ENCODE measurements around the gene BRF1.

BRF1 gene

DNA sequence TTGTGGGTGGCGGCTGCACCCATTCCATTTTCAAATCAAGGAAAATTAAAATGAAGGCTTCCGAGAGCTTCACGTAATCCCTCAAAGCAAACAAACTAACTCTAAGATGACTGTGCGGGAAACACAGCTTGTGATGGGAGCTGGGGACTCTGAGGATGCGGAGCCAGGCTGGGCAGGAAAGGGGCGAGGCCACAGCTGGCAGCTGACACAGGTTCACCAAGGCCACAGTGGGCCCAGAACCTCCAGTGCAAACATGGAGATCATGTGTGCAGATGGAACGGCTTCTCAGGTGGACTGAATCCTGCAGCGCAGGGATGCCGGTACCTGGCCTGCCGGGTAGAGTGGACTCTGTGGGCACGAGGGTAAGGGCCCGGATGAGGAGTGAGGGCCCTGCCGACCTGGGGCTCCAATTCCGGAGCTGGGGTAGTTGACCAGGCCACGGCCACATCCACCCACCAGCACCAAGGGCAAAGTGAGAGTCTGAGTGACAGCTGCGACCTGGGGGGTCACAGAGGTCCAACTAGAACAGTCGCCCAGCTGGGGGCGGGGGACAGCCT, 71.6 kb downstream of the BRF1 start:
- no peak for DNase-seq (ENCODE audit: low read depth in 3 of 3)

DNA sequence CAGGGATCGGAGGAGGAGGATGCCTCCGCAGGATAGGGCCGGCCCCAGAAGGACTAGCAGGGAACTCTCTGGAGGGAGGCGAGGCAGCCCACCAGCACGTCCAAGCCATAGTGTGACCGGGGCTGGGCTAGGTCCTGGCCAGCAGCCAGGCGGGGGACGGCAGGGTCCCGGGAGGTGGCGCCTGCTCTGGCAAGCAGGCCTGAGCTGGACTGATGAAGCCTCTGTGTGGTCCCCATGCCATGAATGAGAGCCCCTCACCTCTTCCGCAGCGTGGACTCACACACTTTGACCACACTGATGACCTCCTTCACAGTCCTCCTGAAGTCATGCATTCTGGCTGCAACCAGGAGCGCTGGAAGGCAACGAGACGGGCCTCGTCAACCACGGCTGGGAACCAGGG, 72.2 kb downstream of the BRF1 start:
- no peak for DNase-seq (ENCODE audit: low read depth in 3 of 3)

GRCh38 chr14:105227346-105227745, 73.5 kb downstream of the BRF1 start:
- no peak for DNase-seq (ENCODE audit: low read depth in 3 of 3)

DNA sequence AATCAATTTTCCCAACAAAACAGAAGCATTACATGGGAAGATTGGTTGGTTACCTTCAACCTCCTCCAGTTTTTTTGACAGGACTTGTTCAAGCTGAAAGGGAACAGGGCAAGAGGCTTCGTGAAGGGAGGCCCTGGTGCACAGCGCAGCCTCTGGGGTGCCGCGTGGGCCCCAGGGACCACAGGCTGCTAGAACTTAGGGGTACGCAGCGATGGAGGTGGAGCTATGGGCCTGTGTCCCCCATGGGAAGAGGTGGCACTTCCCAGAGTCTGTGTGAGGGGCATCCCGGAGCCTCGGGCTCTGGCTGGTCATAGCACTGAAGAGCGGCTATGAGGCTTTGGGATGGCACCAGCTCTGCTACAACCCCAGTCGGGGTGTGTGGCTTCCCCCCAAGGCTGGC, 74.6 kb downstream of the BRF1 start:
- DNase-seq (ENCODE audit: low read depth in 3 of 3), result no peak

- DNase-seq (ENCODE audit: low read depth in 3 of 3), result no peak
Measured at GRCh38 chr14:105224845-105225570, 75.8 kb downstream of the BRF1 start.

DNA sequence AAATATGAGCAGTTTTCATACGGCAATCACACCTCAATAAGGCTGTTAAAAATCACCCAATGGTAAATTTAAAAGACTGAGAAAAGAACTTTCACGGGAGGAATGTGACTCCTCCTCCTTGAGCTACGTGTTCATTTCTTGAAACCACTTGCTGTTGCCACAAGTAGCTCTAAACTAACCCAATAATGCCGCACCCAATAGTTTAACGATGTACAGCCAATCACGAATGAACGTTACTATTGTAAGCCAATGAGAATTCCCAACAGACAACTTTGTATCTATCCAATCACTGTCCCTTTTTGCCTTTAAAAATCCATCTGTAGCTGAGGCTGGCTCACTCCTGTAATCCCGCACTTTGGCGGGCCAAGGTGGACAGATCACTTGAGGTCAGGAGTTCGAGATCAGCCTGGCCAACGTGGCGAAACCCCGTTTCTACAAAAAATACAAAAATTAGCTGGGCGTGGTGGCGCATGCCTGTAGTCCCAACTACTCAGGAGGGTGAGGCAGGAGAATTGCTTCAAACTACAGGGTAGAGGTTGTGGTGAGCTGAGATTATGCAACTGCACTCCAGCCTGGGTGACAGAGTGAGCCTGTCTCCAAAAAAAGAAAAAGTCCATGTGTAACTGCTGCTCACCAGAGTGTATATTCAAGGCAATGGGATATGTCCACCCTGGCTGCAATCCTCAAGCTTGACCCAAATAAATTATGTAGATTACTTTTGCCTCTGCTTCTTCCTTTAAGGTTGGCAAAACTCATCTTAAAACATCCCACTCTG, 76.8 kb downstream of the BRF1 start:
- DNase-seq (ENCODE audit: low read depth in 3 of 3), result no peak

DNA sequence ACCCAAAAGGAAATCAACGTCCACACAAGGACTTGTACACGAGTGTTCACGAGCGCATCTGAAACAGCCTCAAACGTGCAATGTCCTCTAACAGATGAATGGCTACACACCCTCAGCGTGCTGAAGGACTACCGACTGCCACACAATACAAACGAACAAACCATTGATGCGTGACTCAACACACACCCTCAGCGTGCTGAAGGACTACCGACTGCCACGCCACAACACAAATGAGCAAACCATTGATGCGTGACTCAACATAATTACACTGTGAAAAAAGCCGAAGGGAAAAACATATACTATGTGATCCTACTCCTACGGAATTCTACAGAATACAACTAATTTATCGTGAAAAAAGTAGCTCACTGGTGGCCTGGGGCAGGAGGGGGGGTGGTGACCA, 77.5 kb downstream of the BRF1 start:
- no peak for DNase-seq (ENCODE audit: low read depth in 3 of 3)

DNA sequence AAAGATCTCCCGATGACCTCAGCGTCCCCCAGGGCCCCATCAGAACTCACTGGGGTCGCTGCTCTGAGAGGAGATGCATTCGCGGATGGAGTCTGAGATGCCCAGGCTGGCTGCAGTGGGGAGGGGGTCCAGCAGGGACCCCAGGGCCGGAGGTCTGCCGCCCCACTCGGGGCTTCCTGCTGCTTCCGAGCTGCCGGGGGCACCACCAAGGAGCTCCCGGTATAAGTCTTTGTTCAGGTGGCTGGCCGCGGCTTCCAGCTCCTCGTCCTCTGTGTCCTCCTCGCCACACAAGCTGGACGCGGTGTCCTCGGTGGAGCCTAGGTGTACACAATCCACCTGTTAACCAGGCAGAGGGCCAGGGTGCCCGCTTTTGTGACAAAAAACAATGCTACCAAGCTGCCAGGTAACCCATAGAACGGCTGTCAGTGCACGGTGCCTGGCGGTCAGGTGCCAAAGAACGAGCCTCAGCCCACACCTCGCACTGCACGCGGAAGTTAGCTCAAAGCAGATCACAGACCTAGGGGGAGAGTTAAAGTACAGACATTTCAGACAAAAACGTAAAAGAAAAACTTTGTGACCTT, 79.1 kb downstream of the BRF1 start:
- no peak for DNase-seq (ENCODE audit: low read depth in 3 of 3)

DNA sequence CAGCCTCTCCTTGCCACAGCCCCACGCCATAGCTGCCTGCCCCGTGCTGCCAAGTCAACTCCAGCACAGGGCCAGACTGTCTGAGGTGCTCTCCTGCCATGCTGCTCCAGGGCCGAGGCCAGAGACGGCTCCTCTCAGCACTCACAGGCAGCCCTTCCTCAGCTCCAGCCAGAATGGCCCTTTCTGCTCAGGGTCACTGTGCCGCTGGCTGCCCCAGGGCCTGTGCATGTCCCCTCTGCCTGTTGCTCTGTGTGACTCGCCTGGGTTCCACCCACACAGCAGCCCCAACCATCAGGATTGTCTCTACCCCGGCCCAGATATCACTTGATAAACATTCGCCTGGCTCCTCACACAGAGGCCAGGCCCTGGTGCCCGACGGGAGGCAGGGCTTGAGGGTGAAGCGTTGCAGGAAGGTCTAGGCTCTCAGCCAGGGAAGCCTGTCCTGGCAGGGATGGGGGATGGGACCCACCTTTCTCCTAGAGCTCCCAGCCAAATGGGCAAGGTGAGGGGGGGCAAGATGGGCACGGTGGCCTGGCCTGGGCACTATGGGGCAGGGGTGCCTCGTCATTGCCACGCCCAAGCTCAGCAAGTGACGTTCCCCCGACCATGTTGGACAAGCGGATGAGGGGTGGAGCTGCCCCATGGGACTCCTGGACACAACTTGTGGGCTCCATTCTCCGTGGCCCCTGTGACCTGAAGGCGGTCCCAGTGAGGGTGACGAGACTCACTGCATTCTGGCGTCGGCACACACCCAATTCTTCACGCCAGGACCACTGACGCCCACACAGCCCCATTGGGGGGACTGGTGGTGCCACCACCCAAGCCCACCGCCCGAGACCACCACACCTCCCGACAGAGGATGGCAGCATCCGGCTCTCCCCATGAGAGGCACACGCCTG, 79.9 kb downstream of the BRF1 start:
- no peak for DNase-seq (ENCODE audit: low read depth in 3 of 3)

DNA sequence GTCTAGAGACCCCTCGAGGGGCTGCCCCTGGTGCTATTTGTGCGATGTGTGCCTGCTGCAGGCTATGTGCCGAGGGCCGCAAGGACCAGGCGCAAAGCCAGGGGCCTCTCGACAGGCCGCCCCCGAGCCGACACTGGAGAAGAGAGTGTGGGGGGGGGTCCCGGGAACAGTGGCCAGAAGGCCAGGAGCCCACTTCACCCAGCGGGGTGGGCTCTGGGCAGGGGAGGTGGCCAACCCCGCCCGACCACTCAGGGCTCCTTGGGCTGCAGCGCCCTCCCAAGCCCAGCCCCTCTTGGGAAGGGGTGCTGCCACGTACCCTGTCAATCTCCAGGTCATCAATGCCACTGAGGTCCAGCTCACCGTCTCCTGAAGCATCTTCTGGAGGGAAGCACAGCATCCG, 81.0 kb downstream of the BRF1 start:
- DNase-seq (ENCODE audit: low read depth in 3 of 3), result no peak

GRCh38 chr14:105219043-105219612, 81.7 kb downstream of the BRF1 start:
- no peak for DNase-seq (ENCODE audit: low read depth in 3 of 3)

DNA sequence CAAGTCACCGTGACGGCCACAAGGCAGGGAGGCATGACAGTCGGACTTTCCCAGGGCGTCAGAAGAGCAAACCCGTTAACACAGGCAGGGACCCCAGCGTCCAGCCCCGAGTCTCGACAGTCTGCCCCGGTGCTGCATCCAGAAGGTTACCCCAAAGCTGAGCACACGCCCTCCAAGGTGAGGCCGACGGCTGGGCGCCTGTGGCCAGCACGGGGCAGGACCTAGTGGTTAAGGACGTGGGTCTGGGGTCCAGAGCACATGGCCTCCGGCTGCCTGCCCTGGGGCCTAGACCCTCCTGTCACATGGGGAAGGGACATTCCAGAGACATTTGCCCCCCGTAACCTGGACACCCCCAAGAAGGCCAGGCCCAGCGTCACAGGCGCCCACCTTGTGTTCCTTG, 82.2 kb downstream of the BRF1 start:
- no peak for DNase-seq (ENCODE audit: low read depth in 3 of 3)

DNA sequence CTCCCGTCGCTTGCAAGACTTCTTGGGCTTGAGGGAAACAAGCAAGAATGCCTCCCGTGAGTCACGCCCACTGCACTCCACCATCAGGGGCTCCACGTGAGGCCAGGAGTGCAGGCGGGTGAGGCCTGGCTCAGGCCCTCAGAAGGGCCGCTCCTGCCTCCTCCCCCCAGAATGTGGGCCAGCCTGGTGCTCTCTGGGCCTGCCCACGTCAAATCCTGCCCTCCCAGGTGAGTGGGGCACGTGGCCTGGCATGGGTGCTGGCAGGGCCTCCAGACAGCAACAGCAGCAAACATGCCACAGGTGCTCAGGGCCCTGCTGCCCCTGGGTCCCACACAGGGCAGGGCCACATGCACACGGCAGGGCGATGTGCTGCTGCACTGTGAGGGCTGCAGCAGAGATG, 83.0 kb downstream of the BRF1 start:
- no peak for DNase-seq (ENCODE audit: low read depth in 3 of 3)

- no peak for DNase-seq (ENCODE audit: low read depth in 3 of 3)
Measured at GRCh38 chr14:105216490-105217247, 84.1 kb downstream of the BRF1 start.

DNA sequence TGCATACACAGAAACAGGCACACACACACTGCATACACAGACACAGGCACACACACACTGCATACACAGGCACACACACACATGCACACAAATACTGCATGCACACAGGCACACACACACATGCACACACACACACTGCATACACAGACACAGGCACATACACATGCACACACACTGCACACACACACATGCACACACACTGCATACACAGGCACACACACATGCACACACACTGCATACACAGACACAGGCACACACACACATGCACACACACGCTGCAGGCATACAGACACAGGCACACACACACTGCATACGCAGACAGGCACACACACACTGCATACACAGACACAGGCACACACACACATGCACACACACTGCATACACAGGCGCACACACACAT, 85.2 kb downstream of the BRF1 start:
- DNase-seq (ENCODE audit: low read depth in 3 of 3), result no peak

DNA sequence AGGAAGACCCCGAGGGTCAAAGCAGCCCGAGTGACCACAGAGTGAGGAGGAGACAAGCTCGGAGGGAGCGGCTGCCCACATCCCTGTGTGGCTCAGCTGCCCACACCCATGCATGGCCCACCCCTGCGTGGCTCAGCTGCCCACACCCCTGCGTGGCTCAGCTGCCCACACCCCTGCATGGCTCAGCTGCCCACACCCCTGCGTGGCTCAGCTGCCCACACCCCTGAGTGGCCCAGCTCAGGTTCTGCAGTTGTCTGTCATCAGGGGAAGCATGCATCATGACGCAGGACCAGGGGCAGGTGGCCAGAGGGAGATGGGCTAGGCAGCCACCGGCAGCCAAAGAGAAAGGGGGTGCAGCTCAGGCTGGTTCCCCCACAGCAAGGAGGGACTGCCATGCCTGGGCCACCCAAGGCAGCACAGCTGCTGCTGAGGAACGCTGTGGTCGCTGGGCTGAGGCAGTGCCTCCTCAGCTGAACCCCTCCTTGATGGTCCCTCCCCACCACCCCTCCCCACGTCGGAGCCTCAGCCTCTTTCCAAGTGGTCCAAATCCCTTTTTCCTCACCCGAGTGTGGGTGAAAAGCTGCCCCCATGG, 86.4 kb downstream of the BRF1 start:
- no peak for DNase-seq (ENCODE audit: low read depth in 3 of 3)

DNA sequence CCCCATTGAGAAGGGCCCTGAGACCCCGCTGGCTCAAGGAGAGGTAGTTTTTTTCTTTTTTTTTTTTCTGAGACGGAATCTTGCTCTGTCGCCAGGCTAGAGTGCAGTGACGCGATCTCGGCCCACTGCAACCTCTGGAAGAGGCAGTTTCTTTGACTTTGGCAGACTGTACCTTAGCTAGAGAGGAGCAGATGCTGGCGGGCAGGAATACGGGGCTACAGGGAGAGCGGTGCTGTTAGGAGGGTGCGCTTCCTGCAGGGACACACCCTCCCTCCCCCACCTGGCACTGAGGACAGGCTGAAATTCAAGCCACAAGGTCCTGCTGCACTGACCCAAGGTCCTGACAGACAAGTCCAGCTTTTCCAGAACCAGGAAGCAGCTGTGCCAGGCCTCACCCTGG, 87.4 kb downstream of the BRF1 start:
- no peak for DNase-seq (ENCODE audit: low read depth in 3 of 3)

- no peak for DNase-seq (ENCODE audit: low read depth in 3 of 3)
Measured at GRCh38 chr14:105212541-105213300, 88.1 kb downstream of the BRF1 start.

DNA sequence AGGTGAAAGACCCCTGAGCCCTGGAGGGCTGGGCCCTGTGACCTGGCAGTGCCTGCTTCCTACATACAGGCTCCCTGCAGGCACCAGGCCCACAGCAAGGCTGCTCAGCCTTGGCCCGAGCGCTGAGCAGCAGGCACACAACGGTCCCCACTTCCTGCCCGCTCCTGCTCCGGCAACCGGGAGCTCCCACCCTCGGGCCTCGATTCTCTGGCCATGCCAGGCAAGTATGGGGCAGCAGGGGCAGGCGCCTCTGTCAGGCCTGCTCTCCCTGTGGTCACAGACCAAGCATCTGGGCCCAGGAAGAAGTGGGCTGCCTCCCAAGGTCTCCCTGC, 89.1 kb downstream of the BRF1 start:
- no peak for DNase-seq (ENCODE audit: low read depth in 3 of 3)

All from stimulated activated CD4-positive, alpha-beta T cell treated with anti-CD3 and anti-CD28 coated beads, TNF-alpha, amount 100 ng/mL, for 4 hours (primary cell).